Fibroblast of the aortic adventitia (primary cell): ENCODE results near the gene UTS2R. TPM values are rescaled to one million over a fixed set of nuclear protein-coding genes. Genes with fewer than 3 reads are reported as not detected.
"Not testable (repeated sequence)": the region's sequence is repeated elsewhere in the genome, so short reads cannot be mapped to it uniquely, and the experiment has no call there.

Experiments
- DNase-seq: peaks from one replicate; pipeline ENCODE4 v3.0.0-alpha.2; 2010; ENCODE audit warnings: low read depth
- H3K4me3 ChIP-seq: 2 replicates; pipeline ENCODE4 v1.5.1; 2011; ENCODE audit warnings: low read depth, mild to moderate bottlenecking, control low read depth, low read length, moderate library complexity
- CTCF ChIP-seq: IDR thresholded peaks from 2 replicates; pipeline ENCODE4 v1.5.1; 2011; ENCODE audit warnings: mild to moderate bottlenecking, low read length, control low read depth, inconsistent platforms; ENCODE audit not compliant: insufficient read depth
- total RNA-seq: library from RNA; depleted of rRNA; stranded (reverse); fragments of >200 nt; gene quantifications from 2 replicates; pipeline ENCODE4 v1.2.3, GENCODE V29; 2012; ENCODE audit warnings: low replicate concordance

UTS2R gene
- total RNA-seq, 1 donor: not detected

GRCh38 chr17:82365606-82366295, 5.8 kb upstream of the UTS2R start:
- TF ChIP-seq CTCF: no peak
- no peak overlapping the region for H3K4me3 ChIP-seq
- no peak for DNase-seq

DNA sequence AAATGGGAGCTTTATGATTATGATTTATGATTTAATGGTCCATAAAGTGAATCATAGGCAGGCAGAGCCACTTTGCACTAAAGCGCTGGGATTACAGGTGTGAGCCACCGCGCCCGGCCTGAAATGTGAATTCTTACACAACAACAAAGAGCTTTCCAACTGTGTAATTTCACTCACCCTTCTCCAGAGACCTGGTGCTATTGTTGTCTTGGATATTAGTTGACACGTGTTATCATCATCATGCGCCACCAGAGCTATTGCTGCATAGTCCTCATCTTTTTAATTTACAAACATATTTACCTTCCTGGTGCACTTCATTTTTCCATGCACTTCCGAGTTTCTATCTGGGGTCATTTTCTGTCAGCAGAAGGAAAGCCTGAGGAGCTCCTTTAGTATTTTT, 4.8 kb upstream of the UTS2R start:
- H3K4me3 ChIP-seq: no peak overlapping the region
- no peak for TF ChIP-seq CTCF
- DNase-seq: no peak

GRCh38 chr17:82367724-82368524, 3.6 kb upstream of the UTS2R start:
- no peak for TF ChIP-seq CTCF
- no peak for DNase-seq
- no peak overlapping the region for H3K4me3 ChIP-seq

DNA sequence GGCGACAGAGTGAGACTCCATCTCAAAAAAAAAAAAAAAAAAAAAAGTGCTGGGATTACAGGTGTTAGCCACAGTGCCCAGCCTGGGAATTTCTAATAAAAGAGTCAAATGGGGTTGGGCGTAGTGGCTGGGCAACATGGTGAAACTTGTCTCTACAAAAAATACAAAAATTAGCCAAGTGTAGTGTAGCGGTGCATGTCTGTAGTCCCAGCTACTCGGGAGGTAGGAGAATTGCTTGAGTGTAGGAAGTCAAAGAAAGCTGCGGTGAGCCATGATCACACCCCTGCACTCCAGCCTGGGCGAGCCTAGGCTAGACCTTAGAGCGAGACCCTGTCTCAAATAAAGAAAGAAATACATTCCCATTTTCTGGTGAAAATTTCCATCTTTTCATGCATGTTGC, 2.4 kb upstream of the UTS2R start:
- no peak for TF ChIP-seq CTCF
- DNase-seq: no peak
- H3K4me3 ChIP-seq: no peak overlapping the region

DNA sequence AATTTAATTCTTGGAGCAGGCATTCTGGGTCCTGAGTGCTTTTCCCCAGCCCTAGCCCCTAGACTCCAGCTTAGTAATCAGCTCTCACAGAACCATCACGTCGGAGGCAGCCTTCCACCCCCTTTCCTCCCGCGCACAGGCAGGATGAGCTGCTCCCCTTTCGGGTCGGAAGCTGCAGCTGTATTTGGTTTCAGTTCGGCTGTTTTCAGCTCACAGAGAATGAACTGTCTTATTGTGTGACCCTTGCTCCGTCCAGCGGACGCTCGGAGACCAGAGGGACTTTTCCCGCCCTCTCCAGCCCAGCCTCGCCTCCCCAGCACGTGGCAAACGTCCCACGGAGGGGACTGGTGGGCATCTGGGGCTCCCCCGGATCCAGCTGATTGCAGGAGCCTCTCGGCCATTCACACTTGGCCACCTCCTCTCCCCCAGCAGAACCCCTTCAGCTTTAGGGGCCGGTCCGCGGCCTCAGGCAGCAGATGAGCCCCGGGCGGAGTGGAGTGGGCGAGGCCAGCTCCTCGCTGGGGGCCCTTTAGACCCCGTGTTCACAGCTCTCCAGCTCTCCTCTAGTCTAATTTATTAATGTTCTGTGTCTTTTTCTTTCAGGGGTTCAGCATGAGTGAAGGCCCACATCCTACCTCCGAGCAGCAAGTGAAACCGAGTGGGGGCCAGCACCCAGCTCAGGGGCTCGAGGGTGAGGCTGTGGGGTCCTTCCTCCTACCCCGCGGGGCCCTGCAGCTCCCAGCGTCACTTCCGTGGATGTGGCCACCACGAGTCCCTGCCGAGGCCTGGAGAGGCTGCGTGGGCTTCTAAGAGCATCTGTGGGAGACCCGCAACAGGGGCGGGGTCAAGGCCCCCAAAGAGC, 863 bp upstream of the UTS2R start:
- TF ChIP-seq CTCF: no peak
- peak; percentile 7 for DNase-seq
- peak overlapping the region; percentile 48 for H3K4me3 ChIP-seq

DNA sequence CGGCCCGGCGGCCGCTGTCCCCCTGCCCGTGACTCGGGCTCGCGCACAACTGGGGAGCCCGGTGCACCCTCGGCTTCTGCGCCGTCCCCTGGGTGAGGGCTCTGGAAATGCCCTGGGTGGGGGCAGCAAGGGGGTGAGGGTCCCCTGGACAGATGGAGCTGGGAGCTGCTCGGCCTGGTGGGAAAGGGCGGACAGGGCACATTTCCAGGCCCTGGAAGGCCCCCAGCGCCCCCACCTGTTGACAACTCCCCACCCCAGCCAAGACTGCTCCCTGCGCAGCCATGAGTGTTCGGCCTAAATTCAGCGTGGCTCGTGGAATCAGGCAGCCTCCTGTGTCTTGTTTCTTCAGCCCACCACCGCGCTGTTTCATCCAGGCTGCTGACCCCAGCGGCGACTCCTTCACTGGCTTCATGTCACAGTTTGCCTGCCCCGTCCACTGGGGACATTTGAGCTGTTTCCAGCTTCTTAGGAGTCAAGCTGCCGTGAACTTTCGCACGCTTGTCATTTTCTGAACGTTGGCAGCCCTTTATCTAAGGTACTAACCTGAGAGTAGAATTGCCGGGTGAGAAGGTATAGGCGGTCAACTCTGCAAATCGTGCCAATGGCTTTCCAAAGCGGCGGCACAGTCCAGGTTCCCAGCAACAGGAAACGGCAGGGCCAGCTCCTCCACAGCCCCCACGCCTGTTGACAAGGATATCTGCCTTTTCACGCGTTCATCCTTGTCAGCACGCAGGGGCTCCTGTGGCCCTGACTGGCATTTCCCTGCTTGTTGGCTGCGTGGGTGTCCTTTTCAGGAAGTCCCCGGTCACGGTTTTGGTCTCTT, 895 bp downstream of the UTS2R start:
- no peak overlapping the region for H3K4me3 ChIP-seq
- DNase-seq: no peak
- no peak for TF ChIP-seq CTCF

DNA sequence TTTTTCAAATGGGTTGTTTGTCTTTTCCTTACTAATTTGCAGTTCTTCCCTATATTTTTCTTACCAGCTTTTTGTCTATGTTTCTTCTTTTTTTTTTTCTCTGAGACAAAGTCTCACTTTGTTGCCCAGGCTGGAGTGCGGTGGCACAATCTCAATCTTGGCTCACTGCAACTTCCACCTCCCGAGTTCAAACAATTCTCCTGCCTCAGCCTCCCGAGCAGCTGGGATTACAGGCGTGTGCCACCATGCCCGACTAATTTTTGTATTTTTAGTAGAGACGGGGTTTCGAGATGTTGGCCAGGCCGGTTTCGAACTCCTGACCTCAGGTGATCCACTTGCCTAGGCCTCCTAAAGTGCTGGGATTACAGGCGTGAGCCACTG, 1.5 kb downstream of the UTS2R start:
- H3K4me3 ChIP-seq: not testable (repeated sequence)

More for the DNA sequence above, 1.5 kb downstream of the UTS2R start:
- not testable (repeated sequence) for DNase-seq
